ENCODE results near the gene GRID2.
"Not testable (repeated sequence)": the region's sequence is repeated elsewhere in the genome, so short reads cannot be mapped to it uniquely, and the experiment has no call there.

Gene GRID2

GRCh38 chr4:93649828-93650227 is 1346.1 kb downstream of the GRID2 start:
- no peak for DNase-seq (ENCODE audit: low read depth in 2 of 2, low spot score in 1 of 2)

- no peak for DNase-seq (ENCODE audit: low read depth in 2 of 2, low spot score in 1 of 2)
These were observed 1350.4 kb downstream of the GRID2 start for GRCh38 chr4:93654211-93654610.

GRCh38 chr4:93657527-93657926 is 1353.8 kb downstream of the GRID2 start:
- DNase-seq (ENCODE audit: low read depth in 2 of 2, low spot score in 1 of 2) = no peak

GRCh38 chr4:93658443-93658842 is 1354.7 kb downstream of the GRID2 start:
- no peak for DNase-seq (ENCODE audit: low read depth in 2 of 2, low spot score in 1 of 2)

- DNase-seq (ENCODE audit: low read depth in 2 of 2, low spot score in 1 of 2) = no peak
These were observed 1355.9 kb downstream of the GRID2 start for GRCh38 chr4:93659629-93660028.

GRCh38 chr4:93660036-93660435 is 1356.3 kb downstream of the GRID2 start:
- DNase-seq (ENCODE audit: low read depth in 2 of 2, low spot score in 1 of 2) = no peak

GRCh38 chr4:93670434-93670833 is 1366.7 kb downstream of the GRID2 start:
- DNase-seq (ENCODE audit: low read depth in 2 of 2, low spot score in 1 of 2) = no peak

GRCh38 chr4:93671093-93671492 is 1367.3 kb downstream of the GRID2 start:
- DNase-seq (ENCODE audit: low read depth in 2 of 2, low spot score in 1 of 2) = no peak

- not testable (repeated sequence) for DNase-seq (ENCODE audit: low read depth in 2 of 2, low spot score in 1 of 2)
These were observed 1373.2 kb downstream of the GRID2 start for GRCh38 chr4:93676937-93677336.

GRCh38 chr4:93684571-93684970 is 1380.8 kb downstream of the GRID2 start:
- DNase-seq (ENCODE audit: low read depth in 2 of 2, low spot score in 1 of 2) = no peak

- no peak for DNase-seq (ENCODE audit: low read depth in 2 of 2, low spot score in 1 of 2)
These were observed 1383.5 kb downstream of the GRID2 start for GRCh38 chr4:93687304-93687703.

- DNase-seq (ENCODE audit: low read depth in 2 of 2, low spot score in 1 of 2) = no peak
These were observed 1385.2 kb downstream of the GRID2 start for GRCh38 chr4:93688978-93689377.

- DNase-seq (ENCODE audit: low read depth in 2 of 2, low spot score in 1 of 2) = no peak
These were observed 1389.4 kb downstream of the GRID2 start for GRCh38 chr4:93693141-93693540.

- DNase-seq (ENCODE audit: low read depth in 2 of 2, low spot score in 1 of 2) = no peak
These were observed 1394.9 kb downstream of the GRID2 start for GRCh38 chr4:93698686-93699085.

GRCh38 chr4:93700571-93700970 is 1396.8 kb downstream of the GRID2 start:
- no peak for DNase-seq (ENCODE audit: low read depth in 2 of 2, low spot score in 1 of 2)

GRCh38 chr4:93710101-93710846 is 1406.5 kb downstream of the GRID2 start:
- no peak for DNase-seq (ENCODE audit: low read depth in 2 of 2, low spot score in 1 of 2)

- no peak for DNase-seq (ENCODE audit: low read depth in 2 of 2, low spot score in 1 of 2)
These were observed 1407.2 kb downstream of the GRID2 start for GRCh38 chr4:93710847-93711430.

- DNase-seq (ENCODE audit: low read depth in 2 of 2, low spot score in 1 of 2) = no peak
These were observed 1414.5 kb downstream of the GRID2 start for GRCh38 chr4:93718233-93718632.

- DNase-seq (ENCODE audit: low read depth in 2 of 2, low spot score in 1 of 2) = no peak
These were observed 1415.8 kb downstream of the GRID2 start for GRCh38 chr4:93719552-93719951.

- DNase-seq (ENCODE audit: low read depth in 2 of 2, low spot score in 1 of 2) = no peak
These were observed 1418.7 kb downstream of the GRID2 start for GRCh38 chr4:93722446-93722845.

- DNase-seq (ENCODE audit: low read depth in 2 of 2, low spot score in 1 of 2) = no peak
These were observed 1426.5 kb downstream of the GRID2 start for GRCh38 chr4:93730251-93730650.

- DNase-seq (ENCODE audit: low read depth in 2 of 2, low spot score in 1 of 2) = no peak
These were observed 1427.0 kb downstream of the GRID2 start for GRCh38 chr4:93730760-93731159.

GRCh38 chr4:93731456-93731855 is 1427.7 kb downstream of the GRID2 start:
- DNase-seq (ENCODE audit: low read depth in 2 of 2, low spot score in 1 of 2) = no peak

All from stimulated activated CD8-positive, alpha-beta memory T cell treated with anti-CD3 and anti-CD28 coated beads, Interleukin-4, amount 100 ng/mL, for 1 hour (primary cell).